Left ventricle myocardium inferior (tissue), 1 donor: Measurements from ENCODE around the gene IL18BP. TPM values are rescaled to one million over a fixed set of nuclear protein-coding genes. Genes with fewer than 3 reads are reported as not detected.

ENCODE experiments used
- DNase-seq: peaks from one replicate; pipeline ENCODE4 v3.0.0-alpha.2; 2020
- H3K27ac ChIP-seq: fragments of 200-600 bp; replicated peaks from 2 replicates; pipeline ENCODE4 v1.8.0; 2021
- H3K27me3 ChIP-seq: fragments of 200-600 bp; 2 replicates; pipeline ENCODE4 v1.8.0; 2021; ENCODE audit warnings: low read depth
- H3K36me3 ChIP-seq: fragments of 200-600 bp; 2 replicates; pipeline ENCODE4 v1.8.0; 2021
- H3K4me1 ChIP-seq: fragments of 200-600 bp; 2 replicates; pipeline ENCODE4 v1.8.0; 2021
- H3K4me3 ChIP-seq: fragments of 200-600 bp; 2 replicates; pipeline ENCODE4 v1.8.0; 2021; ENCODE audit warnings: mild to moderate bottlenecking, moderate library complexity
- H3K9me3 ChIP-seq: fragments of 200-600 bp; replicated peaks from 2 replicates; pipeline ENCODE4 v1.8.0; 2021
- CTCF ChIP-seq: fragments of 200-600 bp; IDR thresholded peaks from 2 replicates; pipeline ENCODE4 v1.8.0; 2021; ENCODE audit warnings: antibody characterized with exemption, mild to moderate bottlenecking, borderline replicate concordance
- intact Hi-C: fragments of 100-400 bp; cut with micrococcal nuclease; formaldehyde crosslinking; loops from one replicate; pipeline ENCODE4 v1.11.0; 2022
- total RNA-seq: library from RNA; stranded (reverse); fragmentation: NEBNext Ultra II Directional; extraction: Animal tissue kit (Norgen Biotek cat#: 25700); gene quantifications from one replicate; pipeline ENCODE4 v1.2.1, GENCODE V29; 2021
- donor health status: DM: no; HTN: yes; CAD: no; lungs with severe emphysema.

IL18BP gene
- total RNA-seq, 1 donor from 2014 or later = 4.9 TPM

DNA sequence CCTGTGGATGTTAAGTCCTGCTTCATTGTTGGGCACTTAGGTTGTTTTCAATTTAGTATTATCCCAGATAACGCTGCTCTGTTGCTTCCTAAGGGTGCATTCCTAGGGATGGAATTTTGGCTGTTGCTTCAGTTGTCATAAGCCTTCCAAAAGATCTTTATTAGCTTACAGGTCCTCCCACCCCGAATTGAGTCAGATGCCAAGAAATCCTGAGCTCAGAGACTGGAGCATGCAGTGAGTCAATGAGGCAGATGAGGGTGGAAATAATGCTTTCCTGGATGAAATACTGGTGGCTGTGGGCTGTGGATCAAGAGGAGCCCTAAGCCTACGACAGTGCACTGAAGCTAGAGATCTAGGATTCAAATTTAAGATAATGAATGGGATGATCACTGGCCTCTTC is 10.7 kb upstream of the IL18BP start:
- H3K36me3 ChIP-seq = peaks cover 45% of the 10 kb centered on the region
- H3K4me3 ChIP-seq = no peak overlapping the region
- intact Hi-C loops = no loop called here
- H3K27ac ChIP-seq = no peak overlapping the region
- DNase-seq = no peak
- H3K4me1 ChIP-seq = peaks cover 7% of the 10 kb centered on the region
- H3K27me3 ChIP-seq = no peaks in the 10 kb centered on the region
- no peak for TF ChIP-seq CTCF
- no peaks in the 10 kb centered on the region for H3K9me3 ChIP-seq

- peaks cover 22% of the 10 kb centered on the region for H3K36me3 ChIP-seq
- no peaks in the 10 kb centered on the region for H3K27me3 ChIP-seq
- peaks cover 7% of the 10 kb centered on the region for H3K4me1 ChIP-seq
- no peak overlapping the region for H3K4me3 ChIP-seq
- H3K9me3 ChIP-seq = no peaks in the 10 kb centered on the region
- DNase-seq = no peak
- no peak overlapping the region for H3K27ac ChIP-seq
- TF ChIP-seq CTCF = no peak
- intact Hi-C loops = no loop called here
Measured at GRCh38 chr11:71990701-71991100, 8.0 kb upstream of the IL18BP start.

GRCh38 chr11:71991494-71991893 is 7.2 kb upstream of the IL18BP start:
- DNase-seq = no peak
- peaks cover 7% of the 10 kb centered on the region for H3K4me1 ChIP-seq
- H3K4me3 ChIP-seq = no peak overlapping the region
- no peaks in the 10 kb centered on the region for H3K9me3 ChIP-seq
- intact Hi-C loops = no loop called here
- peaks cover 19% of the 10 kb centered on the region for H3K36me3 ChIP-seq
- H3K27ac ChIP-seq = no peak overlapping the region
- no peak for TF ChIP-seq CTCF
- no peaks in the 10 kb centered on the region for H3K27me3 ChIP-seq

DNA sequence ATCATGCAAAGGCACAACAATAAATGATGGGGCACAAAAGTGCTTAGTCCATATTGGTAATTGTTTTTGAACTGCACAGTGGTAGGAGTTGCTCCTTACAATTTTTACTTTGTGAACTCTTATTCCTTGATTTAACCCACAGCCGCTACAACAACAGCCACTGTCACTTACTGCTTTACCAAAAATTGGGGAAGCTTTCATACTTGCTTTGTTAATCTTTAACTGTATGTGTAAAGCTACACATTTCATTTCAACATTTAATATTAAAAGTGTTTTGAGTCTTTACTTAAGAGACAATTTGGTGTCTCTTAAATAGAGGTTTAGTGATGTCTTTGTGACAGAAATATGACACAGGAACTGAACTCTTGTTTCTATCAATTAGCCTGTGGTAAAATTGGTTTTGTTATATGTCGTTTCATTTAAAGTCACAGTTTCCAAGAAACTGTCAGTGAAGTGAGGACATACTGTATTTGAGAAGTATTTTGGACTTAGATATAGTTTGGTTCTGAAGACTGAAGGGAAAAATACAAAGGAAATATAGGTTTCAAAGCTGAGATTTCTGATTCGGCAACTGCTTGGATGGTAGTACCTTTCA is 6.5 kb upstream of the IL18BP start:
- Histone ChIP-seq H3K9me3 (no peaks in the 10 kb centered on the region), H3K27ac (no peak overlapping the region), H3K4me1 (peaks cover 13% of the 10 kb centered on the region), H3K27me3 (no peaks in the 10 kb centered on the region), H3K36me3 (peaks cover 19% of the 10 kb centered on the region), H3K4me3 (no peak overlapping the region)
- intact Hi-C loops = no loop called here
- DNase-seq = no peak
- TF ChIP-seq CTCF = no peak

DNA sequence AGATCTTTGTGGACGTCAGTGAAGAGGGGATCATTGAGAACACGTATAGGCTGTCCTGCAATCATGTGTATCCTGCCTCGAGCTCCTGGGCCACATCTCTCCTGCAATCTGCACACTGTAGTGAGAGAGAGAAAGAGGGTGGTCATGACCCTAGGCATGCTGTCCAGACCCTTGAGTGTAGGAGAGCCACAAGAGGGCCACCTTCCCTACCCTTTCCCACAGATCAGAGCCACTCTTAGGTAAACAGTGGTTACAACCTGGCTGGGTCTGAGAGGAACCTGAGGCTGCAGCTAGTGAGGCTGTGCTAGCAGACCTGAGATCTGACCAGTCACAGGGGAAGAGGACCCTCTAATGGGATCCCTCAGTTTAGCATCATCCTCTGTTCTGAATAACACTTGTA is 3.9 kb upstream of the IL18BP start:
- H3K4me3 ChIP-seq = no peak overlapping the region
- peaks cover 30% of the 10 kb centered on the region for H3K4me1 ChIP-seq
- H3K27me3 ChIP-seq = no peaks in the 10 kb centered on the region
- TF ChIP-seq CTCF = no peak
- H3K9me3 ChIP-seq = no peaks in the 10 kb centered on the region
- DNase-seq = no peak
- intact Hi-C loops = no loop called here
- H3K27ac ChIP-seq = no peak overlapping the region
- peaks cover 19% of the 10 kb centered on the region for H3K36me3 ChIP-seq
